ENCODE data around the gene KRT82. TPM values are rescaled to one million over a fixed set of nuclear protein-coding genes. Genes with fewer than 3 reads are reported as not detected.

The KRT82 gene
- total and polyA plus RNA-seq, 4 donors, result not detected

- DNase-seq (ENCODE audit: low spot score), result no peak
- WGBS, result 98% methylated on average over 5 of the region's 5 CpGs
- no peaks in the 10 kb centered on the region for H3K36me3 ChIP-seq (ENCODE audit: control insufficient read depth in 4 of 4, insufficient read depth in 3 of 4, low read depth in 1 of 4, low read length in 3 of 4)
- no peak overlapping the region for H3K27ac ChIP-seq (ENCODE audit: low read depth in 1 of 2, low read length in 2 of 2)
- H3K9me3 ChIP-seq (ENCODE audit: control insufficient read depth in 4 of 4, low read length in 3 of 4), result no peaks in the 10 kb centered on the region
- H3K27me3 ChIP-seq (ENCODE audit: control insufficient read depth in 4 of 4, insufficient read depth in 4 of 4, low read length in 3 of 4), result peaks cover 0 to 8% (median 0%) of the 10 kb centered on the region in 4 donors
- TF ChIP-seq TAF1 (conservative IDR thresholded peaks at IDR 0.05) (no peak), ATF3 (IDR thresholded peaks at IDR 0.05) (no peak), RXRA (IDR thresholded peaks at IDR 0.05) (no peak), NR2F2 (IDR thresholded peaks at IDR 0.05) (no peak), EGR1 (IDR thresholded peaks at IDR 0.05; ENCODE audit: low read depth in 2 of 2) (no peak), CTCF (IDR thresholded peaks at IDR 0.05; ENCODE audit: low read depth, low read length, missing input control) (no peak), YY1 (IDR thresholded peaks at IDR 0.05) (no peak), RAD21 (IDR thresholded peaks at IDR 0.05) (no peak), SP1 (IDR thresholded peaks at IDR 0.05) (no peak), GABPA (IDR thresholded peaks at IDR 0.05 in 1 of 2, conservative IDR thresholded peaks at IDR 0.05 in 1 of 2) (no peak), REST (IDR thresholded peaks at IDR 0.05) (no peak)
- no peak overlapping the region for H3K9ac ChIP-seq (ENCODE audit: low read depth in 1 of 2, low read length in 2 of 2)
- no peak overlapping the region for H3K4me3 ChIP-seq (ENCODE audit: low read depth in 1 of 3, low read length in 3 of 3)
- H3K4me1 ChIP-seq (ENCODE audit: control insufficient read depth in 4 of 4, insufficient read depth in 4 of 4, low read length in 3 of 4), result no peaks in the 10 kb centered on the region
These were observed 34.7 kb upstream of the KRT82 start for GRCh38 chr12:52440821-52441319.

GRCh38 chr12:52439845-52440244 lies 33.7 kb upstream of the KRT82 start:
- H3K4me1 ChIP-seq (ENCODE audit: control insufficient read depth in 4 of 4, insufficient read depth in 4 of 4, low read length in 3 of 4), result no peaks in the 10 kb centered on the region
- DNase-seq (ENCODE audit: low spot score), result no peak

More at GRCh38 chr12:52439845-52440244, 33.7 kb upstream of the KRT82 start:
- no peaks in the 10 kb centered on the region for H3K9me3 ChIP-seq (ENCODE audit: control insufficient read depth in 4 of 4, low read length in 3 of 4)
- WGBS, result 87% methylated on average over 2 of the region's 2 CpGs
- no peak overlapping the region for H3K9ac ChIP-seq (ENCODE audit: low read depth in 1 of 2, low read length in 2 of 2)
- peaks cover 0 to 8% (median 0%) of the 10 kb centered on the region in 4 donors for H3K27me3 ChIP-seq (ENCODE audit: control insufficient read depth in 4 of 4, insufficient read depth in 4 of 4, low read length in 3 of 4)
- H3K27ac ChIP-seq (ENCODE audit: low read depth in 1 of 2, low read length in 2 of 2), result no peak overlapping the region
- TF ChIP-seq RAD21 (IDR thresholded peaks at IDR 0.05), result no peak
- TF ChIP-seq SP1 (IDR thresholded peaks at IDR 0.05), result no peak
- no peak for TF ChIP-seq NR2F2 (IDR thresholded peaks at IDR 0.05)
- TF ChIP-seq MAX (IDR thresholded peaks at IDR 0.05), result no peak
- no peak for TF ChIP-seq FOXA1 (IDR thresholded peaks at IDR 0.05)
- no peak for TF ChIP-seq ZBTB33 (IDR thresholded peaks at IDR 0.05)
- TF ChIP-seq FOXA2 (IDR thresholded peaks at IDR 0.05), result no peak
- TF ChIP-seq EGR1 (IDR thresholded peaks at IDR 0.05; ENCODE audit: low read depth in 2 of 2), result no peak
- no peak for TF ChIP-seq CTCF (IDR thresholded peaks at IDR 0.05; ENCODE audit: low read depth, low read length, missing input control)
- TF ChIP-seq YY1 (IDR thresholded peaks at IDR 0.05), result no peak
- no peak for TF ChIP-seq RXRA (IDR thresholded peaks at IDR 0.05)
- TF ChIP-seq JUND (IDR thresholded peaks at IDR 0.05), result no peak
- TF ChIP-seq REST (IDR thresholded peaks at IDR 0.05), result no peak
- no peak for TF ChIP-seq HNF4A (conservative IDR thresholded peaks at IDR 0.05)
- TF ChIP-seq HNF4G (IDR thresholded peaks at IDR 0.05), result no peak
- no peak overlapping the region for H3K4me3 ChIP-seq (ENCODE audit: low read depth in 1 of 3, low read length in 3 of 3)
- H3K36me3 ChIP-seq (ENCODE audit: control insufficient read depth in 4 of 4, insufficient read depth in 3 of 4, low read depth in 1 of 4, low read length in 3 of 4), result no peaks in the 10 kb centered on the region

All from liver (tissue), 9 donors.